WTC11 (cell line): ENCODE data around the gene MRPL14. TPM values are rescaled to one million over a fixed set of nuclear protein-coding genes. Genes with fewer than 3 reads are reported as not detected.

ENCODE experiments used
- ATAC-seq: fragments of 200-7000 bp; cut with Tn5 transposase; 2 replicates; pipeline ENCODE4 v1.10.0; 2021; ENCODE audit warnings: mild to moderate bottlenecking, moderate library complexity
- CTCF ChIA-PET: fragments of 300-600 bp; sonication (Branson Sonifier 250); formaldehyde crosslinking; loops from one replicate; lab custom pipeline; 2021; ENCODE audit warnings: antibody characterized with exemption; lab: Charles Lee
- POLR2A ChIA-PET: fragments of 350-600 bp; sonication (Branson Sonifier 250); formaldehyde crosslinking; loops from one replicate; lab custom pipeline; 2021; ENCODE audit warnings: antibody characterized with exemption; lab: Charles Lee
- DNase-seq: peaks from one replicate; pipeline ENCODE4 v3.0.0; 2021; ENCODE audit warnings: low spot score
- H3K27ac Mint-ChIP-seq: 2 replicates; pipeline ENCODE4 v1.8.0; 2021; ENCODE audit warnings: mixed read lengths
- H3K27me3 Mint-ChIP-seq: 2 replicates; pipeline ENCODE4 v1.8.0; 2021; ENCODE audit warnings: low read depth, mild to moderate bottlenecking, moderate library complexity, mixed read lengths
- H3K36me3 Mint-ChIP-seq: 2 replicates; pipeline ENCODE4 v1.8.0; 2021; ENCODE audit warnings: mixed read lengths
- H3K4me1 Mint-ChIP-seq: 2 replicates; pipeline ENCODE4 v1.8.0; 2022; ENCODE audit warnings: mixed read lengths
- H3K4me3 Mint-ChIP-seq: 2 replicates; pipeline ENCODE4 v1.8.0; 2021; ENCODE audit warnings: mild to moderate bottlenecking, moderate library complexity, mixed read lengths
- H3K9me3 Mint-ChIP-seq: 2 replicates; pipeline ENCODE4 v1.8.0; 2021; ENCODE audit warnings: mixed read lengths
- ATF1 ChIP-seq: sonication (generic); formaldehyde crosslinking; IDR thresholded peaks from 2 replicates; pipeline ENCODE4 v1.8.1; 2023; ENCODE audit warnings: mild to moderate bottlenecking, moderate library complexity, missing genetic modification reagents
- CREB1 ChIP-seq: sonication (generic); formaldehyde crosslinking; IDR thresholded peaks from 2 replicates; pipeline ENCODE4 v1.8.0; 2023; ENCODE audit warnings: mild to moderate bottlenecking, missing genetic modification reagents
- ESRRA ChIP-seq: sonication (generic); formaldehyde crosslinking; IDR thresholded peaks from 2 replicates; pipeline ENCODE4 v1.8.1; 2022; ENCODE audit warnings: mild to moderate bottlenecking, missing genetic modification reagents, borderline replicate concordance
- FOXP1 ChIP-seq: sonication (generic); formaldehyde crosslinking; IDR thresholded peaks from 2 replicates; pipeline ENCODE4 v1.8.0; 2022; ENCODE audit warnings: missing genetic modification reagents, mild to moderate bottlenecking, moderate library complexity, borderline replicate concordance
- GRHL2 ChIP-seq: fragments of 250-450 bp; sonication (Bioruptor Pico); IDR thresholded peaks from 2 replicates; pipeline ENCODE4 v1.8.0; 2022; ENCODE audit warnings: mild to moderate bottlenecking, moderate library complexity; ENCODE audit not compliant: insufficient replicate concordance, severe bottlenecking
- GTF2I ChIP-seq: fragments of 250-450 bp; sonication (Bioruptor Pico); conservative IDR thresholded peaks from 2 replicates; pipeline ENCODE4 v1.4.0; 2021; ENCODE audit warnings: mild to moderate bottlenecking
- RELA ChIP-seq: sonication (generic); formaldehyde crosslinking; IDR thresholded peaks from 2 replicates; pipeline ENCODE4 v1.8.1; 2022; ENCODE audit warnings: missing genetic modification reagents, mild to moderate bottlenecking, borderline replicate concordance
- TCF7 ChIP-seq: sonication (generic); formaldehyde crosslinking; IDR thresholded peaks from 2 replicates; pipeline ENCODE4 v1.8.0; 2022; ENCODE audit warnings: mild to moderate bottlenecking, low read depth, missing genetic modification reagents, moderate library complexity
- TEAD4 ChIP-seq: sonication (generic); formaldehyde crosslinking; IDR thresholded peaks from 2 replicates; pipeline ENCODE4 v1.8.0; 2022; ENCODE audit warnings: mild to moderate bottlenecking, missing genetic modification reagents
- ZNF232 ChIP-seq: sonication (generic); formaldehyde crosslinking; IDR thresholded peaks from 2 replicates; pipeline ENCODE4 v1.8.0; 2022; ENCODE audit warnings: mild to moderate bottlenecking, missing genetic modification reagents
- total RNA-seq: library from RNA; stranded (reverse); gene quantifications from 3 replicates; pipeline ENCODE4 v1.2.3, GENCODE V29; 2021
- TF ChIP-seq, protein P1 (sequence below): sonication (generic); formaldehyde crosslinking; IDR thresholded peaks from 2 replicates; pipeline ENCODE4 v1.8.1; 2023; ENCODE audit warnings: mild to moderate bottlenecking, moderate library complexity, missing genetic modification reagents
- TF ChIP-seq, protein P2 (sequence below): fragments of 250-450 bp; sonication (Bioruptor Pico); IDR thresholded peaks from 2 replicates; pipeline ENCODE4 v1.9.0; 2021; ENCODE audit warnings: moderate library complexity, mild to moderate bottlenecking, inconsistent platforms, borderline replicate concordance
- TF ChIP-seq, protein P3 (sequence below): fragments of 200-600 bp; IDR thresholded peaks from 2 replicates; pipeline ENCODE4 v1.8.0; 2022; ENCODE audit warnings: antibody characterized with exemption
- TF ChIP-seq, protein P4 (sequence below): sonication (generic); formaldehyde crosslinking; IDR thresholded peaks from 2 replicates; pipeline ENCODE4 v1.8.0; 2022; ENCODE audit warnings: missing genetic modification reagents
- TF ChIP-seq, protein P5 (sequence below): fragments of 250-450 bp; sonication (Bioruptor Pico); IDR thresholded peaks from 2 replicates; pipeline ENCODE4 v1.9.0; 2021; ENCODE audit warnings: mild to moderate bottlenecking
- TF ChIP-seq, protein P6 (sequence below): sonication (generic); formaldehyde crosslinking; IDR thresholded peaks from 2 replicates; pipeline ENCODE4 v1.8.1; 2022; ENCODE audit warnings: missing genetic modification reagents, borderline replicate concordance
- TF ChIP-seq, protein P7 (sequence below): fragments of 250-450 bp; sonication (Bioruptor Pico); IDR thresholded peaks from 2 replicates; pipeline ENCODE4 v1.8.0; 2021; ENCODE audit warnings: mild to moderate bottlenecking

The MRPL14 gene
- total RNA-seq, 1 experiment from 2014 or later, result 74.2 TPM

DNA sequence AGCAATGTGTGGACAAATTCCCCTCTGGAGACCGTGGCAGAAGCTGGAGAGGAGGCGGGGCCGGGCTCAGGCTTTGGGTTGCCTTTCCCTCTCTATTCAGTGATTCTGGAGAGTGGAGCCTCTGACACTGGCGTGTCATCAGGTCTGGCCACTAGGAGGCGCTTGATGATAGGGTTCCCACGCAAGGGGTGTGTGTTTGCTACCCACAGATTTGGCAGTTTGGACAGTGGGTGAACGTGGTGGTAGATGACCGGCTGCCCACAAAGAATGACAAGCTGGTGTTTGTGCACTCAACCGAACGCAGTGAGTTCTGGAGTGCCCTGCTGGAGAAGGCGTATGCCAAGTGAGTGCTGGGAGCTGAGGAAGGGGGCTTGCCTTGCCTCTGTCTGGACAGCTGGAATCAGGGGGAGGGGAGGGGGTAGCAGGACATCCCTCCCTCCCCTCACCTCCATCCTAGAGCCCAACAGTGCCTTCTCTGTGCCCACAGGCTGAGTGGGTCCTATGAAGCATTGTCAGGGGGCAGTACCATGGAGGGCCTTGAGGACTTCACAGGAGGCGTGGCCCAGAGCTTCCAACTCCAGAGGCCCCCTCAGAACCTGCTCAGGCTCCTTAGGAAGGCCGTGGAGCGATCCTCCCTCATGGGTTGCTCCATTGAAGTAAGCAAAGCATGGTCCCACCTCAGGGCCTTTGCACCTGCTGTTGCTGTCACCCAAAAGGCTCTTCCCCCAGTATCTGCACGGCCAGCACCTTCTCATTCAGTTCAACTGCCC, 45.7 kb upstream of the MRPL14 start:
- ChIA-PET CTCF (interaction anchor here (0.6 to 3.3 kb wide), 40 partner anchors 8 to 204 kb away, joined by 3 to 64 read pairs (median 6); partner anchors contain the start of genes AARS2, CAPN11, HSP90AB1 and MYMX), POLR2A (interaction anchor here (0.5 to 1.3 kb wide), 3 partner anchors 17 to 84 kb away, joined by 3 to 5 read pairs (median 3); partner anchors contain the start of genes SLC29A1 and SLC35B2)
- Mint-ChIP-seq H3K27ac (no peak overlapping the region), H3K4me3 (no peak overlapping the region), H3K36me3 (peaks cover 4% of the 10 kb centered on the region; the same call in 1 of the 2 replicates), H3K4me1 (peaks cover 10% of the 10 kb centered on the region), H3K27me3 (peaks cover 5% of the 10 kb centered on the region; the same call in 1 of the 2 replicates), H3K9me3 (peaks cover 8% of the 10 kb centered on the region)
- DNase-seq (peak; percentile 88), ATAC-seq (peak; percentile 90)
- TF ChIP-seq GTF2I (CRISPR knock-in tag) (0 out of 2 replicates have a peak, but pooled peaks have one; percentile 54), FOXP1 (CRISPR knock-in tag) (no peak), ATF1 (CRISPR knock-in tag) (no peak), ZNF232 (0 out of 2 replicates have a peak, but pooled peaks have one; percentile 38)
- TF ChIP-seq, protein P1, sequence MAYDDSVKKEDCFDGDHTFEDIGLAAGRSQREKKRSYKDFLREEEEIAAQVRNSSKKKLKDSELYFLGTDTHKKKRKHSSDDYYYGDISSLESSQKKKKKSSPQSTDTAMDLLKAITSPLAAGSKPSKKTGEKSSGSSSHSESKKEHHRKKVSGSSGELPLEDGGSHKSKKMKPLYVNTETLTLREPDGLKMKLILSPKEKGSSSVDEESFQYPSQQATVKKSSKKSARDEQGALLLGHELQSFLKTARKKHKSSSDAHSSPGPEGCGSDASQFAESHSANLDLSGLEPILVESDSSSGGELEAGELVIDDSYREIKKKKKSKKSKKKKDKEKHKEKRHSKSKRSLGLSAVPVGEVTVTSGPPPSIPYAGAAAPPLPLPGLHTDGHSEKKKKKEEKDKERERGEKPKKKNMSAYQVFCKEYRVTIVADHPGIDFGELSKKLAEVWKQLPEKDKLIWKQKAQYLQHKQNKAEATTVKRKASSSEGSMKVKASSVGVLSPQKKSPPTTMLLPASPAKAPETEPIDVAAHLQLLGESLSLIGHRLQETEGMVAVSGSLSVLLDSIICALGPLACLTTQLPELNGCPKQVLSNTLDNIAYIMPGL (CRISPR knock-in tag), result 0 out of 2 replicates have a peak, but pooled peaks have one; percentile 38
- TF ChIP-seq, protein P2, sequence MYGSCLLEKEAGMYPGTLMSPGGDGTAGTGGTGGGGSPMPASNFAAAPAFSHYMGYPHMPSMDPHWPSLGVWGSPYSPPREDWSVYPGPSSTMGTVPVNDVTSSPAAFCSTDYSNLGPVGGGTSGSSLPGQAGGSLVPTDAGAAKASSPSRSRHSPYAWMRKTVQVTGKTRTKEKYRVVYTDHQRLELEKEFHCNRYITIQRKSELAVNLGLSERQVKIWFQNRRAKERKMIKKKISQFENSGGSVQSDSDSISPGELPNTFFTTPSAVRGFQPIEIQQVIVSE (CRISPR knock-in tag), result no peak
- TF ChIP-seq, protein P3, sequence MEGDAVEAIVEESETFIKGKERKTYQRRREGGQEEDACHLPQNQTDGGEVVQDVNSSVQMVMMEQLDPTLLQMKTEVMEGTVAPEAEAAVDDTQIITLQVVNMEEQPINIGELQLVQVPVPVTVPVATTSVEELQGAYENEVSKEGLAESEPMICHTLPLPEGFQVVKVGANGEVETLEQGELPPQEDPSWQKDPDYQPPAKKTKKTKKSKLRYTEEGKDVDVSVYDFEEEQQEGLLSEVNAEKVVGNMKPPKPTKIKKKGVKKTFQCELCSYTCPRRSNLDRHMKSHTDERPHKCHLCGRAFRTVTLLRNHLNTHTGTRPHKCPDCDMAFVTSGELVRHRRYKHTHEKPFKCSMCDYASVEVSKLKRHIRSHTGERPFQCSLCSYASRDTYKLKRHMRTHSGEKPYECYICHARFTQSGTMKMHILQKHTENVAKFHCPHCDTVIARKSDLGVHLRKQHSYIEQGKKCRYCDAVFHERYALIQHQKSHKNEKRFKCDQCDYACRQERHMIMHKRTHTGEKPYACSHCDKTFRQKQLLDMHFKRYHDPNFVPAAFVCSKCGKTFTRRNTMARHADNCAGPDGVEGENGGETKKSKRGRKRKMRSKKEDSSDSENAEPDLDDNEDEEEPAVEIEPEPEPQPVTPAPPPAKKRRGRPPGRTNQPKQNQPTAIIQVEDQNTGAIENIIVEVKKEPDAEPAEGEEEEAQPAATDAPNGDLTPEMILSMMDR, result peak; percentile 88
- TF ChIP-seq, protein P4, sequence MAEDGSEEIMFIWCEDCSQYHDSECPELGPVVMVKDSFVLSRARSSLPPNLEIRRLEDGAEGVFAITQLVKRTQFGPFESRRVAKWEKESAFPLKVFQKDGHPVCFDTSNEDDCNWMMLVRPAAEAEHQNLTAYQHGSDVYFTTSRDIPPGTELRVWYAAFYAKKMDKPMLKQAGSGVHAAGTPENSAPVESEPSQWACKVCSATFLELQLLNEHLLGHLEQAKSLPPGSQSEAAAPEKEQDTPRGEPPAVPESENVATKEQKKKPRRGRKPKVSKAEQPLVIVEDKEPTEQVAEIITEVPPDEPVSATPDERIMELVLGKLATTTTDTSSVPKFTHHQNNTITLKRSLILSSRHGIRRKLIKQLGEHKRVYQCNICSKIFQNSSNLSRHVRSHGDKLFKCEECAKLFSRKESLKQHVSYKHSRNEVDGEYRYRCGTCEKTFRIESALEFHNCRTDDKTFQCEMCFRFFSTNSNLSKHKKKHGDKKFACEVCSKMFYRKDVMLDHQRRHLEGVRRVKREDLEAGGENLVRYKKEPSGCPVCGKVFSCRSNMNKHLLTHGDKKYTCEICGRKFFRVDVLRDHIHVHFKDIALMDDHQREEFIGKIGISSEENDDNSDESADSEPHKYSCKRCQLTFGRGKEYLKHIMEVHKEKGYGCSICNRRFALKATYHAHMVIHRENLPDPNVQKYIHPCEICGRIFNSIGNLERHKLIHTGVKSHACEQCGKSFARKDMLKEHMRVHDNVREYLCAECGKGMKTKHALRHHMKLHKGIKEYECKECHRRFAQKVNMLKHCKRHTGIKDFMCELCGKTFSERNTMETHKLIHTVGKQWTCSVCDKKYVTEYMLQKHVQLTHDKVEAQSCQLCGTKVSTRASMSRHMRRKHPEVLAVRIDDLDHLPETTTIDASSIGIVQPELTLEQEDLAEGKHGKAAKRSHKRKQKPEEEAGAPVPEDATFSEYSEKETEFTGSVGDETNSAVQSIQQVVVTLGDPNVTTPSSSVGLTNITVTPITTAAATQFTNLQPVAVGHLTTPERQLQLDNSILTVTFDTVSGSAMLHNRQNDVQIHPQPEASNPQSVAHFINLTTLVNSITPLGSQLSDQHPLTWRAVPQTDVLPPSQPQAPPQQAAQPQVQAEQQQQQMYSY (CRISPR knock-in tag), result no peak
- TF ChIP-seq, protein P5, sequence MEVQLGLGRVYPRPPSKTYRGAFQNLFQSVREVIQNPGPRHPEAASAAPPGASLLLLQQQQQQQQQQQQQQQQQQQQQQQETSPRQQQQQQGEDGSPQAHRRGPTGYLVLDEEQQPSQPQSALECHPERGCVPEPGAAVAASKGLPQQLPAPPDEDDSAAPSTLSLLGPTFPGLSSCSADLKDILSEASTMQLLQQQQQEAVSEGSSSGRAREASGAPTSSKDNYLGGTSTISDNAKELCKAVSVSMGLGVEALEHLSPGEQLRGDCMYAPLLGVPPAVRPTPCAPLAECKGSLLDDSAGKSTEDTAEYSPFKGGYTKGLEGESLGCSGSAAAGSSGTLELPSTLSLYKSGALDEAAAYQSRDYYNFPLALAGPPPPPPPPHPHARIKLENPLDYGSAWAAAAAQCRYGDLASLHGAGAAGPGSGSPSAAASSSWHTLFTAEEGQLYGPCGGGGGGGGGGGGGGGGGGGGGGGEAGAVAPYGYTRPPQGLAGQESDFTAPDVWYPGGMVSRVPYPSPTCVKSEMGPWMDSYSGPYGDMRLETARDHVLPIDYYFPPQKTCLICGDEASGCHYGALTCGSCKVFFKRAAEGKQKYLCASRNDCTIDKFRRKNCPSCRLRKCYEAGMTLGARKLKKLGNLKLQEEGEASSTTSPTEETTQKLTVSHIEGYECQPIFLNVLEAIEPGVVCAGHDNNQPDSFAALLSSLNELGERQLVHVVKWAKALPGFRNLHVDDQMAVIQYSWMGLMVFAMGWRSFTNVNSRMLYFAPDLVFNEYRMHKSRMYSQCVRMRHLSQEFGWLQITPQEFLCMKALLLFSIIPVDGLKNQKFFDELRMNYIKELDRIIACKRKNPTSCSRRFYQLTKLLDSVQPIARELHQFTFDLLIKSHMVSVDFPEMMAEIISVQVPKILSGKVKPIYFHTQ (CRISPR knock-in tag), result no peak

DNA sequence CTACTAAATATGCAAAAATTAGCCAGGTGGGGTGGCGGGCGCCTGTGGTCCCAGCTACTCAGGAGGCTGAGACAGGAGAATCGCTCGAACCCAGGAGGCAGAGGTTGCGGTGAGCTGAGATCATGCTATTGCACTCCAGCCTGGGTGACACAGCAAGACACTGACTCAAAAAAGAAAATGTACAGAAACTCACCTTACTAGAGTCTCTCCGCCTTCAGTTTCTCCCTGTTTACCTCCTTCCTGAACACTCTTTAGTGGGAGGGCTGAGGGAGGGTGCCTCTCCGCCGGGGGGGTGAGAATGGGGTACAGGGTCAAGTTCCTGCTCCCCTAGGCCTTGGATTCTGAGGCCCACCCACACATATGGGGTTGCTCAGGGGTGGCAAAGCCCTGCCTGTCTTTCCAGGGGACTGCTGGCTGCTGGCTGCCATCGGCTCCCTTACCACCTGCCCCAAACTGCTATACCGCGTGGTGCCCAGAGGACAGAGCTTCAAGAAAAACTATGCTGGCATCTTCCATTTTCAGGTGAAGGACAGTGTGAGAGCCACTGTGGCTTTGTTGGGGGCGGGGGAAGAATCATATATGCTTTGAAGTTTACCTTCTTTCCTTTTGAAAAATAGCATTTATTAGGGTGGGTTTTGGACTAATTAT, 44.8 kb upstream of the MRPL14 start:
- H3K4me1 Mint-ChIP-seq, result peaks cover 11% of the 10 kb centered on the region
- ATAC-seq, result no peak
- CTCF ChIA-PET, result interaction anchor here (0.6 to 3.3 kb wide), 30 partner anchors 9 to 168 kb away, joined by 3 to 64 read pairs (median 6); partner anchors contain the start of genes AARS2, CAPN11, HSP90AB1 and MYMX
- TF ChIP-seq CREB1 (no peak), ESRRA (no peak), RELA (CRISPR knock-in tag) (no peak), TCF7 (CRISPR knock-in tag) (no peak), GRHL2 (CRISPR knock-in tag) (no peak), TEAD4 (CRISPR knock-in tag) (no peak)
- TF ChIP-seq, protein P6, sequence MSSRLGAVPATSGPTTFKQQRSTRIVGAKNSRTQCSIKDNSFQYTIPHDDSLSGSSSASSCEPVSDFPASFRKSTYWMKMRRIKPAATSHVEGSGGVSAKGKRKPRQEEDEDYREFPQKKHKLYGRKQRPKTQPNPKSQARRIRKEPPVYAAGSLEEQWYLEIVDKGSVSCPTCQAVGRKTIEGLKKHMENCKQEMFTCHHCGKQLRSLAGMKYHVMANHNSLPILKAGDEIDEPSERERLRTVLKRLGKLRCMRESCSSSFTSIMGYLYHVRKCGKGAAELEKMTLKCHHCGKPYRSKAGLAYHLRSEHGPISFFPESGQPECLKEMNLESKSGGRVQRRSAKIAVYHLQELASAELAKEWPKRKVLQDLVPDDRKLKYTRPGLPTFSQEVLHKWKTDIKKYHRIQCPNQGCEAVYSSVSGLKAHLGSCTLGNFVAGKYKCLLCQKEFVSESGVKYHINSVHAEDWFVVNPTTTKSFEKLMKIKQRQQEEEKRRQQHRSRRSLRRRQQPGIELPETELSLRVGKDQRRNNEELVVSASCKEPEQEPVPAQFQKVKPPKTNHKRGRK, result no peak
- TF ChIP-seq, protein P7, sequence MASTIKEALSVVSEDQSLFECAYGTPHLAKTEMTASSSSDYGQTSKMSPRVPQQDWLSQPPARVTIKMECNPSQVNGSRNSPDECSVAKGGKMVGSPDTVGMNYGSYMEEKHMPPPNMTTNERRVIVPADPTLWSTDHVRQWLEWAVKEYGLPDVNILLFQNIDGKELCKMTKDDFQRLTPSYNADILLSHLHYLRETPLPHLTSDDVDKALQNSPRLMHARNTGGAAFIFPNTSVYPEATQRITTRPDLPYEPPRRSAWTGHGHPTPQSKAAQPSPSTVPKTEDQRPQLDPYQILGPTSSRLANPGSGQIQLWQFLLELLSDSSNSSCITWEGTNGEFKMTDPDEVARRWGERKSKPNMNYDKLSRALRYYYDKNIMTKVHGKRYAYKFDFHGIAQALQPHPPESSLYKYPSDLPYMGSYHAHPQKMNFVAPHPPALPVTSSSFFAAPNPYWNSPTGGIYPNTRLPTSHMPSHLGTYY (CRISPR knock-in tag), result no peak

More for the DNA sequence above, 44.8 kb upstream of the MRPL14 start:
- POLR2A ChIA-PET, result interaction anchor here (1.3 kb wide), 1 partner anchor 52 kb away, joined by 5 read pairs; the partner anchor contains the start of gene SLC29A1
- Mint-ChIP-seq H3K27ac (no peak overlapping the region), H3K36me3 (peaks cover 4% of the 10 kb centered on the region; the same call in 1 of the 2 replicates), H3K27me3 (peaks cover 5% of the 10 kb centered on the region; the same call in 1 of the 2 replicates), H3K4me3 (no peak overlapping the region), H3K9me3 (peaks cover 8% of the 10 kb centered on the region)
- DNase-seq, result no peak
